ENCODE data around the gene PDGFD.

DNA sequence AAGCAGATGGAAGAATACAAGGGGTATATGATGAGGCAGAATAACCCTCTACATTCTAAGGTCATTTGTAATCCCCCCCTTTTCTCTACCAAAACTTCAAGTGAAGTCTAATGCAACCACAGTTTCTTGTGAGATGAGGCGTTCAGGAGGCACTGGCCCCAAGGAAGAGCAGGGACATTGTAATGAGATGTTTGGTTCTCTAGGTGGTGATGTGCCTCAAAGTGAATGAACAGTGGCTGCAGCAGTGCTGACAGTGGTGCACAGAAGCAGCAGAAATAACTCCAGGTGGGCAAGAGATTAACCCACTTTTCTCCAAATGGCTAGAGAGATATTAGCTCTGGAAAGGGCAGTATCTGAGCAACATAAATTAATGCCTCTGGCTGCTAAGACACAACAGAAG, 33.8 kb downstream of the PDGFD start:
- TF ChIP-seq, protein P1, sequence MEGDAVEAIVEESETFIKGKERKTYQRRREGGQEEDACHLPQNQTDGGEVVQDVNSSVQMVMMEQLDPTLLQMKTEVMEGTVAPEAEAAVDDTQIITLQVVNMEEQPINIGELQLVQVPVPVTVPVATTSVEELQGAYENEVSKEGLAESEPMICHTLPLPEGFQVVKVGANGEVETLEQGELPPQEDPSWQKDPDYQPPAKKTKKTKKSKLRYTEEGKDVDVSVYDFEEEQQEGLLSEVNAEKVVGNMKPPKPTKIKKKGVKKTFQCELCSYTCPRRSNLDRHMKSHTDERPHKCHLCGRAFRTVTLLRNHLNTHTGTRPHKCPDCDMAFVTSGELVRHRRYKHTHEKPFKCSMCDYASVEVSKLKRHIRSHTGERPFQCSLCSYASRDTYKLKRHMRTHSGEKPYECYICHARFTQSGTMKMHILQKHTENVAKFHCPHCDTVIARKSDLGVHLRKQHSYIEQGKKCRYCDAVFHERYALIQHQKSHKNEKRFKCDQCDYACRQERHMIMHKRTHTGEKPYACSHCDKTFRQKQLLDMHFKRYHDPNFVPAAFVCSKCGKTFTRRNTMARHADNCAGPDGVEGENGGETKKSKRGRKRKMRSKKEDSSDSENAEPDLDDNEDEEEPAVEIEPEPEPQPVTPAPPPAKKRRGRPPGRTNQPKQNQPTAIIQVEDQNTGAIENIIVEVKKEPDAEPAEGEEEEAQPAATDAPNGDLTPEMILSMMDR (conservative IDR thresholded peaks at IDR 0.05 in 1 of 2, IDR thresholded peaks at IDR 0.05 in 1 of 2; ENCODE audit: extremely low read depth in 1 of 2, insufficient read depth in 1 of 2, low read depth in 1 of 2, low read length in 2 of 2): no peak
- no peak for TF ChIP-seq EZH2 (IDR thresholded peaks at IDR 0.05; ENCODE audit: borderline replicate concordance, low read length)
